ENCODE measurements around the gene TBL1XR1. TPM values are rescaled to one million over a fixed set of nuclear protein-coding genes. Genes with fewer than 3 reads are reported as not detected.

TBL1XR1 gene
- total and polyA plus RNA-seq, 2 of the 4 experiments (the other 2 are of a cell fraction), result 25.2 to 170 TPM

GRCh38 chr3:177013681-177014280 is 183.5 kb downstream of the TBL1XR1 start:
- H4K5ac ChIP-seq (ENCODE audit: low read depth, low read length), result no peak overlapping the region
- CTCF ChIA-PET, result no interaction called here
- no peak overlapping the region for H3K4ac ChIP-seq (ENCODE audit: low read depth, low read length)
- no peak overlapping the region for H3K9ac ChIP-seq (ENCODE audit: low read depth, low read length)
- no peak overlapping the region for H3K27ac ChIP-seq (ENCODE audit: insufficient read depth, low read length)
- no peak overlapping the region for H3K23ac ChIP-seq (ENCODE audit: low read depth, low read length)
- peaks cover 2% of the 10 kb centered on the region; the same call in 1 of the 2 replicates for H3K36me3 ChIP-seq (ENCODE audit: control insufficient read depth, insufficient read depth, low read length)
- H3K79me1 ChIP-seq (ENCODE audit: low read depth in 1 of 2, low read length in 2 of 2), result no peaks in the 10 kb centered on the region
- BruUV-seq (replicated peaks), result no TSS peak
- H2AFZ ChIP-seq (replicated peaks; ENCODE audit: low read length, poor library complexity), result no peak overlapping the region
- H3K56ac ChIP-seq (ENCODE audit: extremely low read depth, insufficient read depth, low read length), result no peak overlapping the region
- H2BK20ac ChIP-seq (ENCODE audit: low read depth, low read length), result no peak overlapping the region
- H2BK5ac ChIP-seq (ENCODE audit: low read depth, low read length, poor library complexity, severe bottlenecking), result no peak overlapping the region
- no peak overlapping the region for H2BK15ac ChIP-seq (ENCODE audit: low read depth, low read length)
- H3K9me3 ChIP-seq (ENCODE audit: control insufficient read depth, insufficient read depth, low read length), result no peaks in the 10 kb centered on the region
- no peak overlapping the region for H3K14ac ChIP-seq (replicated peaks; ENCODE audit: low read depth, low read length)
- no peak overlapping the region for H3K4me2 ChIP-seq (ENCODE audit: low read depth, low read length)
- no peak overlapping the region for H2BK120ac ChIP-seq (ENCODE audit: low read depth, low read length)
- no peaks in the 10 kb centered on the region for H3K4me1 ChIP-seq (ENCODE audit: control insufficient read depth, insufficient read depth, low read length)
- H3K9me1 ChIP-seq (ENCODE audit: insufficient read depth, low read length), result no peaks in the 10 kb centered on the region; the same call in 1 of the 2 replicates
- no peak overlapping the region for H4K8ac ChIP-seq (ENCODE audit: low read depth in 2 of 2, low read length in 2 of 2)
- POLR2A ChIA-PET (ENCODE audit: unreplicated experiment), result no interaction called here
- H3K18ac ChIP-seq (ENCODE audit: low read depth, low read length), result no peak overlapping the region
- ATAC-seq (ENCODE audit: low read depth) (no peak), DNase-seq (no peak)
- H3K27me3 ChIP-seq (ENCODE audit: control insufficient read depth, insufficient read depth, low read length), result no peaks in the 10 kb centered on the region
- no peak overlapping the region for H2AK9ac ChIP-seq (replicated peaks; ENCODE audit: low read depth, low read length, poor library complexity)
- H4K20me1 ChIP-seq (ENCODE audit: insufficient read depth, low read length), result no peaks in the 10 kb centered on the region
- no peak for TF ChIP-seq NFE2L2 (IDR thresholded peaks at IDR 0.05; ENCODE audit: low read depth, low read length)
- TF ChIP-seq MAZ (IDR thresholded peaks at IDR 0.05; ENCODE audit: borderline replicate concordance, low read depth, low read length), result no peak
- TF ChIP-seq RFX5 (IDR thresholded peaks at IDR 0.05; ENCODE audit: low read depth, low read length), result no peak
- TF ChIP-seq BHLHE40 (IDR thresholded peaks at IDR 0.05; ENCODE audit: low read depth, low read length), result no peak
- no peak for TF ChIP-seq USF2 (IDR thresholded peaks at IDR 0.05; ENCODE audit: low read depth, low read length)
- TF ChIP-seq CHD1 (IDR thresholded peaks at IDR 0.05; ENCODE audit: low read depth, low read length), result no peak
- no peak for TF ChIP-seq CEBPB (IDR thresholded peaks at IDR 0.05; ENCODE audit: low read depth, low read length)
- no peak for TF ChIP-seq RCOR1 (IDR thresholded peaks at IDR 0.05; ENCODE audit: insufficient replicate concordance, low read length)
- no peak for TF ChIP-seq POLR2A (IDR thresholded peaks at IDR 0.05; ENCODE audit: low read depth, low read length)
- no peak overlapping the region for H4K91ac ChIP-seq (ENCODE audit: insufficient read depth, low read depth, low read length)
- in situ Hi-C loops (cut with MboI; ENCODE audit: low sequenced_read_pairs), result no loop called here
- H3K4me3 ChIP-seq (ENCODE audit: insufficient read depth, low read depth, low read length), result no peak overlapping the region
- 40% methylated on average over 1 of the region's 8 CpGs; no CpG with 5 or more reads in 1 of the 2 experiments for WGBS, 2 experiments (ENCODE audit: extremely low coverage in 2 of 2, insufficient read length in 1 of 2)
- no peak overlapping the region for H2AK5ac ChIP-seq (ENCODE audit: low read depth, low read length)
- intact Hi-C loops (cut with micrococcal nuclease), result no loop called here
- dilution Hi-C loops (cut with HindIII; ENCODE audit: low sequenced_read_pairs, unreplicated experiment), result no loop called here

Measured in IMR-90 (cell line).